GM18868 (cell line): Measurements from ENCODE around the gene CFAP74.

Source experiments
- ATAC-seq: cut with Tn5 transposase; IDR thresholded peaks from one replicate; pipeline ENCODE4 v1.9.1; 2021; ENCODE audit warnings: mild to moderate bottlenecking, moderate library complexity; ENCODE audit not compliant: unreplicated experiment

CFAP74 gene

GRCh38 chr1:2041305-2041704 is 37.7 kb upstream of the CFAP74 start:
- no peak for ATAC-seq

GRCh38 chr1:2039251-2039650 is 35.7 kb upstream of the CFAP74 start:
- ATAC-seq: no peak

GRCh38 chr1:2038229-2038628 is 34.6 kb upstream of the CFAP74 start:
- ATAC-seq: no peak

GRCh38 chr1:2037314-2037979 is 33.9 kb upstream of the CFAP74 start:
- no peak for ATAC-seq

- ATAC-seq: no peak
Measured at GRCh38 chr1:2036287-2036686, 32.7 kb upstream of the CFAP74 start.

- ATAC-seq: no peak
Measured at GRCh38 chr1:2033165-2033564, 29.6 kb upstream of the CFAP74 start.

- ATAC-seq: no peak
Measured at GRCh38 chr1:2032737-2033136, 29.2 kb upstream of the CFAP74 start.

- no peak for ATAC-seq
Measured at GRCh38 chr1:2031546-2032540, 28.3 kb upstream of the CFAP74 start.

- no peak for ATAC-seq
Measured at GRCh38 chr1:2030076-2030871, 26.7 kb upstream of the CFAP74 start.

GRCh38 chr1:2029561-2029960 is 26.0 kb upstream of the CFAP74 start:
- no peak for ATAC-seq

- no peak for ATAC-seq
Measured at GRCh38 chr1:2028870-2029560, 25.4 kb upstream of the CFAP74 start.

- ATAC-seq: no peak
Measured at GRCh38 chr1:2027961-2028583, 24.5 kb upstream of the CFAP74 start.

GRCh38 chr1:2025491-2025981 is 21.9 kb upstream of the CFAP74 start:
- ATAC-seq: no peak

GRCh38 chr1:2024887-2025286 is 21.3 kb upstream of the CFAP74 start:
- no peak for ATAC-seq

- ATAC-seq: no peak
Measured at GRCh38 chr1:2024451-2024850, 20.9 kb upstream of the CFAP74 start.

GRCh38 chr1:2023187-2023586 is 19.6 kb upstream of the CFAP74 start:
- ATAC-seq: no peak

- ATAC-seq: no peak
Measured at GRCh38 chr1:2022063-2022770, 18.6 kb upstream of the CFAP74 start.

- no peak for ATAC-seq
Measured at GRCh38 chr1:2021550-2021949, 18.0 kb upstream of the CFAP74 start.

GRCh38 chr1:2020310-2020655 is 16.7 kb upstream of the CFAP74 start:
- ATAC-seq: no peak
